GM18505 (cell line): ENCODE data around the gene KCNK1.
"Not testable (repeated sequence)": the region's sequence is repeated elsewhere in the genome, so short reads cannot be mapped to it uniquely, and the experiment has no call there.

Experiments used
- ATAC-seq: cut with Tn5 transposase; IDR thresholded peaks from one replicate; pipeline ENCODE4 v1.9.1; 2021; ENCODE audit not compliant: unreplicated experiment
- POLR2A ChIP-seq: IDR thresholded peaks from 4 replicates; pipeline ENCODE4 v1.6.1; 2011; ENCODE audit warnings: borderline replicate concordance; ENCODE audit not compliant: insufficient read depth, insufficient read length; ENCODE audit errors: extremely low read depth

The KCNK1 gene

DNA sequence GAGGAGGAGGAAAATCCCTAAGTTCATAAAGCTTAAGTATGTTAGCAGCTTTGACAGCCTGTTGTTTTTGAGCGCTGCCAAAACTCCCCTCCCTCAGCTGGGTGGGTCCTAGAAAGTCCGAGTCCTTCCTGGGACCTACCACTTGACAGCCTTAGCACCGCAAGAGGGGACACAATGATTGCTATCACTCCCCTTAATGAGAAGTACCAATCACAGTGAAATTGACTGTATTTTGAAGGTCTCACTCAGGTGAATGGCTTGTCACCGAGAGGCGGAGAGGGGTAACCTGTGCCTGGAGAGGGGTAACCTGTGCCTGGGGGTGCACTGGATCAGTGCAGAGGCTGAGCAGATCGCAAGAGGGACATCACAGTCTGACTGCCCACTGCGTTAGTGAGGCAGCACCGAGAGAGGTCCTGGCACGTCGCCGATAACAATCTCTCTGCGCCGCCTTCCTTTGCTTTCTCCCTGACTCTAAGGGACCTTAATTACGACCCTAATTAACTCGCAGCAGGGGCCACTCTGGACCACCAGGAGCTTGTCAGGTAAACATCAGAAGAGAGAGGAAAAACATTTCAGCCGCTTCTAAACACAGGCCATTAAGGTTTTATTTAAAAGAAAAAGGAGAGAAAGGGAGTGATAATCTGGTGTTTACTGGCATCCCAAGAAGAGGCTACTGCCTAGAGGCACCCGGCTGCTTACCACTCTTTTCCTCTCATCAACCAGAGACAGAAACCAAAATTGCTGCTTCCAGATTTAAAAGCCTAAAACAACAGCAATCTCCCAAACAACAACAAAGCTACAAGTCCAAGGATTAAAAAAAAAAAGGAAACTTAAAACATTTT, 25.7 kb upstream of the KCNK1 start:
- no peak for TF ChIP-seq POLR2A
- ATAC-seq = no peak

DNA sequence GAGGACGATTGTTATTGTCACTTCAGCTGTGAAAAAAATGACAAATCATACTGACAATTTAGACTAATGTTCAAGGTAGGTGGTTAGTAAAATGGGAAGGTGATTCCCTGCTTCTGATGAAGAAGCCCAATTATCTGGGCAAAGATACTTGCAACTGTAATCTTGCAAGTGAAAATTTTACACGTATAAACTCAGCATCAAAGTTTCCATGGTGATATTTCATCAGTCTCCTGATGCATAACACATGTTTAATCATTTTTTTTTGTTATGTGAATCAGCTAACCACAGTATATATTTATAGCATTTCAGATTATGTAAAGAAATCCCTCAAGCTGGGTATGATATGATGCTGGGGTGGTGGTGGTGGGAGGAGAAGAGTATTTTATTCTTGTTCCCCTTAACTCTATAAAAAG, 16.4 kb upstream of the KCNK1 start:
- no peak for ATAC-seq
- TF ChIP-seq POLR2A = no peak

DNA sequence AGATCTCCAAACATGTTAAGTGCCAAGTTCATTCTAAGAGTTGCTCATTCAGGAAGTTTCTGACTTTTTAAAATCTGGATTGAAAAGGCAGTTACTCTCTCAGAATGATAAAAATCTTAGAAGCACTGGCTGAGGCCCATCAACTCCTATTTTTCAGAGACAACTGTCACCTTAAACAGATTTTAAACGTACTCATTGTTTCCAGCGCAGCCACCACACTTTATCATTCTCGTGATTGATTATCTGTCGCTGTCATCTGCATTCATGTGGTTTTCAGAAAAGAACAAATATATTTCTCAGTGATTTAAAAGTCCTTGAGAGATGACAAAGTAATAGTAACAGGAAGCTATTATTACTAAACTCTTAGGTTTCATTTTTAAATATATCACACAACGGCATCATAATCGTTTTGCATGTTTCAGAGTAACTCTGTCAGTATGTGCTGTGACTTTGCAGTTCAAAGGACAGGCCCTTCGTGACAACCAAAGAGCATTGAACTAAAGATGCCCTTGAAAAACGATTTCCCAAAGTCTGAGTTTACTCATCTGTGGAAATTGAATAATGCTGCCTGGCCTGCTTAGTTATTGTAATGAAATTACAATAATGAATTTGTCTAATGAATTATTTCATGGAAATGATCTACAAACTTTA, 14.9 kb upstream of the KCNK1 start:
- no peak for ATAC-seq
- TF ChIP-seq POLR2A = no peak

DNA sequence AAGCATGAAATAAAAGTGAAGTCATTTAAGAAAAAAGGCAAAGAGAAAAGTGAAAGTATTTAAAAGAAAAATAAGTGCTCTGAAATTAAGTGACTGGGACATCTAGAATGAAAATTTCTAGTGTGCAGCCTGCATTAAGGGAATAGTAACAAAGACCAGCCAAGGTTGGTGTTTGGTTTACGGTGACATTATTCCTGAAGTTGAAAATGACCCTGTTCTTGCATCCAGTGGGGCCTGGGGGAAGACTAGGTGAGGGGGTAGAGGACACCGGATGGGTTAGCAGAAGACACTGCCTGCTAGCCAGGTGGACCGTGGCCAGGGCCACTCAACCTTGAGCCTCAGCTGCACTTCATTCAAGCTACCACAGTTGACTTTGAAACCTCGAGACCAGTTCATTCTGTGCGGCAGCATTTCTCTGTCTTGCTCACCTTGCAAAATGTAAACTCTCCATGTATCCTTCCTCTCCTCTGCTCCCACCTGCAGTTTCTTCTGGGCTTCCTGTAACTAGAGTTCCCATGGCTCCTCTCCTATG, 14.3 kb upstream of the KCNK1 start:
- TF ChIP-seq POLR2A = no peak
- ATAC-seq = no peak

DNA sequence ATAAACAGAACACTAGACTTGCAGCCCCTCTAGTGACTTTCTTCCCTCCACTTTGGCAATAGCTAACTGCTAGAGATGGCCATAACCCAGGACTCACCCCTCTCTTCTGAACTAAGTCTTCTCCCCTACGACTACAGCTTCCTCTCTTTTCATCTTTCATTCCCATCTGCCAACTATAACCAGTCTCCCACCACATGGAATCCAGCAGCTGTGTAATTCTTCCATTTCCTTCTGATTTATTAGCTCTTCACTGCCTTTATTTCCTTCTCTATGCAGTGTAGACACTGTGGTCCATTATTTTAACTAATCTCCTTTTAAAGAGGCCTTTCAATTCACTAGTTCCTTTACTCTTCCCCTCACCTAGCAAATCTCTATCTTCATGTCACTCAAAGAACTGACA, 13.4 kb upstream of the KCNK1 start:
- no peak for ATAC-seq
- TF ChIP-seq POLR2A = no peak

DNA sequence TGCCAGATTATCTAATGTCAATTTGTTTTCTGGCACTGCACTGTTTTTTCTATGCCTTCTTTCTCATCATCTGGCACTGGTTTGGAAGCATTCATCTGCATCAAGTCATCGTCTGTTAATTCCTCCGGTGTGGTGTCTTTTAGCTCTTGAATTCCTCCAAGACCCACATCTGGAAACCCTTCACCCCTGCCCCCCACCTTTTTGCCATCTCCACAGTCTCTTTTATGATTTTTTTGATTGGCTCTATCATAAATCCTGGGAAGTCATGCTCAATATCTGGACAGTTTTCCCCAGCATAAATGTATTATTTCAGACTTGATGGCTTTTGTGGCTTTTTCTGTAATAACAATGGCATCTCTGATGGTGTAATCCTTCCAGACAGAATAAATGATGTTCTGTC, 10.4 kb upstream of the KCNK1 start:
- TF ChIP-seq POLR2A = no peak
- ATAC-seq = no peak

DNA sequence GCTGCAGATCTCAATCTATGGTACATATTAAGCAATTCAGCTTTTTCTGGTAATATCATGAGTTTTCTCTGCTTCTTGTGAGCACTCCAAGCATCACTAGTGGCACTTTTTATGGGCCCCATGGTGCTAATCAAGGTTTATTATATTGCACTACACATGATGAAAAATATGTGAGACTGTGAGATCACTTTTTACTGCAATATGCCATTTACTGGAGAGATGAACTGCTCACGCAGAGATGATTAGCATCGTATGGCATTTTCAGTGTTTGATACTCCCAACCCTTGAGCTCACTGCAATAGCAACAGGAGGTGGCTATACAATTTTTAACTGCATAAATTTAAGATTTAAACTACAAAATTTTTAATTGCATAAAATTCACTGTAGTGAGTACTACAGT, 8.7 kb upstream of the KCNK1 start:
- TF ChIP-seq POLR2A = no peak
- no peak for ATAC-seq

DNA sequence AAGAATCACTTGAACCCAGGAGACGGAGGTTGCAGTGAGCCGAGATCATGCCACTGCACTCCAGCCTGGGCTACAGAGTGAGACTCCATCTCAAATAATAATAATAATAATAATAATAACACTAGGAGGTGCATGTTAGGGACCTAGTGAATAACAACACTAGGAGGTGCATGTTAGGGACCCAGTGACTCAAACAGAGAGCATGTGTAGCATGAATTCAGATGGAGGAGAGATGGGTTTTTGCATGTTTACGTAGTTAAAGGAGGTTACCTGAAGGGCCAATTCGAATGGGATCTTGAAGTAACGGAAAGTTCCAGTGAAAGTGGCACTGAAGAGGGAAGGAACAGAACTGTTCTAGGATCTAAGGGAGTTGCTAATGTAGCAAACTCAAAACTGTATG, 7.1 kb upstream of the KCNK1 start:
- TF ChIP-seq POLR2A = no peak
- no peak for ATAC-seq

DNA sequence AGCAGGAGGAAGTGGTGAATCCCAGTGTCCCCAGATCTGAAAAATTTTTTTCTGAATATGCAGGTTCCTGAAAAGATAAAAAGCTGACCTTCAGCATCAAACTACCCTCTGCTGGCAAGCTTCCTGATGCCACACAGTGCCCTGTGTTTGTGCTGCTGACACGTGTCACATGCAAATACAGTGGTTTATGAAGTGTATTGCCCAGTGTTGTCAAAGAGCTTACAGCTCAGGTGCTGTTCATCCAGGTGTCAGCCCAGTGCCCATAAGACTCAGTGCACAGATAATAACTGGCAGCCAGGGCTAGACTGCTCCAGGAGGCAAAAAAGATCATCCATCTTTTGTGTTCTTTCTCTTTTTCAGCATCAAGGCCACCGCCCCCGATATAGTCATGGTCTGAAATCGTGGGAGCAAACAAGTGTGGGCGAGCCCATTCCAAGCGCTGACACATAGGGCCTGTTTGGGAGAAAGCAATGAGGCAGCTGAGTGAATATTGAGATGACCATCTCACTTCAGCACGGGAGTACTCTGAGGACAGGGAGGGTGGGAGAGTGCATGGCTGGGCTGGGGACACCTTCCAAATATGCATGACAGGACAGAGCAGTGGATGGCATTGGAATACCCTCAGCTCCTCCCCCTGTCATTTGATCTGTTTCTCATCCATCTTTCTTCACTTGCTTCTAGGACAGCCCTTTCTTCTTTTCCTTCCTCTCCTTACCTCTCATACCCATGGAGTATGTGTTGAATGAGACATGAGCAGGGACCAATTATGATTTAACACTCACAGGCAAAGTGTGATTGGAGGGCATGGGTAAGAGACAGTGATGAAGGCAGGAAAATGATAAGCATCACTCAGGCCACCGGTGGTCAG, 6.4 kb upstream of the KCNK1 start:
- TF ChIP-seq POLR2A = no peak
- no peak for ATAC-seq

DNA sequence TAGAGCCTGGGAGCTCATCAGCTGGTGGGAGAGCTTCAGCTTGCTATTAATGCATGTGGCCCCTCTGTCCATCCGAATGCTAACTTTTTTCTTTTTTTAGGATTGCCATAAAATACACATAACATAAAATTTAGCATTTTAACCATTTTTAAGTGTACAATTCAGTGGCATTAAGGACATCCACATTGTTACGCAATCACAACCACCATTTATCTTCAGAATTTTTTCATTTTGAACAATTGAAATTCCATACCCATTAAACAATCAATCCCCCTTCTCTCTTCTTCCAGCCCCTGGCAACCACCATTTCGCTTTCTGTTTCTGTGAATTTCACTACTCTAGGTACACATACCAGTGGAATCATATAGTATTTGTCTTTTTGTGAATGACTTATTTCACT, 4.9 kb upstream of the KCNK1 start:
- no peak for ATAC-seq
- TF ChIP-seq POLR2A = no peak

DNA sequence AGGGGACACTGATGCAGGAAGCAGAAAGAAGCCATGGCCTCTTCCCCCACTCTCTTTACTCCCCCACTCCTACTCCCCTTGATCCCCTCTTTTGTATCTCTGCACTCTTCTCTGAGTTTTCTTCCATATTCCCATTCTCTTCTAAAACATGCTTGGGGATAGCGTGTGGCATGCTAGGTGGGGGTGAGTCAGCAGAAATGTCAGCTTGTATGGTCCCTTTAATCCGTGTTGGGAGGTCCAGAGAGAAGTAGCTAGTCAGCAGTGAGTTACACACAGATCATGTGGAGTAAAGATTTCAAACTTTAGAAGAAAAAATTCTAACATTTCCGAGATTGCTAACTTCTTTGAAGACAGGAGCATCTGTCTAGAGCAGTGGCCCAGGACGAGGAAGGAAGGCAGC, 4.0 kb upstream of the KCNK1 start:
- no peak for ATAC-seq
- no peak for TF ChIP-seq POLR2A

DNA sequence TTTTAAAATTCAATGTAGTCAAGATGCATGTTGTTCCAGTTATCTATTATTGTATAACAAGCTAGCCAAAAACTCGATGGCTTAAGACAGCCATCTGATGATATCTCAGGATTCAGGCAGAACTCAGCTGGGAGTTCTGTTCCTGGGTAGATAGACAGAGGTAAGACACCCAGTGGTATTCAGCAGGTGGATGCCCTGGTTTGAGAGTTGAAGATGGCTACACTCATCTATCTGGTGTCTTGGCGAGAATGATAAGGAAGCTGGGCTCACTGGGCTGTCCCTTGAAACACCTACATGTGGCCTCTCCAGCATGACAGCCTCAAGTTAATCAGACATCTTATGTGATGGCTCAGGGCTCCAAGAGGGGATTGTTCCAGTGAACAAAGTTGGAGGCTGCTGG, 3.3 kb upstream of the KCNK1 start:
- no peak for TF ChIP-seq POLR2A

DNA sequence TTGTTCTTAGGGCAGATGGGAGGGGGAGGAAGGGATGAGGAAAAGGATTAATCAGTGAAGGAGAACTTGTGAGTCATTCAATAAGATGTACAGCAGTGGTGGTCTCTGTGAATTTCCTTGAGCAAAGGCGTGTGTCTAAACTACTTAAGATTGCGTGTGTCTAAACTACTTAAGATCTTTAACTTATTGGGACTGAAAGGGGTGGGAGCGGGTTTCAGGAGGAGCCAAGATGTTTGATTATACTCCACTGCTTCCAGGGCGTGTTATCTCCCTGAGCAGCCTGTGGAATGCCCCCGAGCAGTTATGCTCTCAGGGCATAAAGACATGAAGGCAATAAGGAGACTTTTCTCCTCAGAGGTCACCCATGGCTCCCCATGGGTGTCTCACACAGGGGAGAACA, 2.5 kb upstream of the KCNK1 start:
- not testable (repeated sequence) for ATAC-seq

More for the DNA sequence above, 3.3 kb upstream of the KCNK1 start:
- ATAC-seq = no peak
